ENCODE data around the gene OR6C2.
"Not testable (repeated sequence)": the region's sequence is repeated elsewhere in the genome, so short reads cannot be mapped to it uniquely, and the experiment has no call there.

Gene OR6C2

DNA sequence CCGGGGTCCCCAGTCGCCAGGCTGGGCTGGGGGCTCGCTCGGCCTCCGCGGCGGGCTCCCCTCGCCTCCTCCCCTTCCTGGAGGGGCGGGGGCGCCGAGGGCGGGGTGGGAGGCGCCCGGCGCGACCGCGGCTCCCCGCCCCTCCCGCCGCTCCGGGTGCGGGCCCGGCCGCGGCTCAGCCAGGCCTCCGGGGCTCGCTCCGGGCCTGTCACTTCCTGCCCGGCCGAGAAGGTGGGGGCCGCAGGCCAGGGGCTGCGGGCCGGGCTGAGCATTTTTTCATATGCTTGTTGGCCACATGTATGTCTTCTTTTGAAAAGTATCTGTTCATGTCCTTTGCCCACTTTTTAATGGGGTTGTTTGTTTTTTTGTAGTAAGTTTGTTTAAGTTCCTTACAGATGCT is 29.0 kb upstream of the OR6C2 start:
- not testable (repeated sequence) for H3K9me3 ChIP-seq (ENCODE audit: insufficient read depth, low read depth, low read length); DNase-seq; H3K27ac ChIP-seq (ENCODE audit: low read depth, low read length); H2BK5ac ChIP-seq (ENCODE audit: low read depth, low read length, poor library complexity); H3K23ac ChIP-seq (ENCODE audit: low read length); H3K4ac ChIP-seq (ENCODE audit: low read depth, low read length); H3K79me1 ChIP-seq (ENCODE audit: low read length); H3K4me3 ChIP-seq (ENCODE audit: low read depth, low read length); H4K91ac ChIP-seq (ENCODE audit: low read depth, low read length); H2BK120ac ChIP-seq (ENCODE audit: insufficient read depth, low read length, poor library complexity); H2BK12ac ChIP-seq (ENCODE audit: low read length); H3K4me1 ChIP-seq (ENCODE audit: control insufficient read depth in 1 of 2, insufficient read depth in 2 of 2, low read length in 2 of 2); H3K36me3 ChIP-seq (ENCODE audit: control insufficient read depth in 1 of 2, insufficient read depth in 2 of 2, low read length in 2 of 2); H3K18ac ChIP-seq (ENCODE audit: low read length); H3K79me2 ChIP-seq (ENCODE audit: control insufficient read depth, insufficient read depth, low read length, poor library complexity); H4K12ac ChIP-seq (ENCODE audit: low read depth, low read length); H2AFZ ChIP-seq (ENCODE audit: insufficient read depth, low read length, poor library complexity); H4K8ac ChIP-seq (ENCODE audit: low read depth, low read length); H3K4me2 ChIP-seq (ENCODE audit: low read length); H3K14ac ChIP-seq (ENCODE audit: low read length); H3K9ac ChIP-seq (ENCODE audit: low read length); H3K27me3 ChIP-seq (ENCODE audit: insufficient read depth, low read length); H2AK5ac ChIP-seq (ENCODE audit: low read length)
- no CpG with 5 or more reads among the region's 34 CpGs for WGBS (ENCODE audit: extremely low coverage, insufficient coverage, insufficient read length)

DNA sequence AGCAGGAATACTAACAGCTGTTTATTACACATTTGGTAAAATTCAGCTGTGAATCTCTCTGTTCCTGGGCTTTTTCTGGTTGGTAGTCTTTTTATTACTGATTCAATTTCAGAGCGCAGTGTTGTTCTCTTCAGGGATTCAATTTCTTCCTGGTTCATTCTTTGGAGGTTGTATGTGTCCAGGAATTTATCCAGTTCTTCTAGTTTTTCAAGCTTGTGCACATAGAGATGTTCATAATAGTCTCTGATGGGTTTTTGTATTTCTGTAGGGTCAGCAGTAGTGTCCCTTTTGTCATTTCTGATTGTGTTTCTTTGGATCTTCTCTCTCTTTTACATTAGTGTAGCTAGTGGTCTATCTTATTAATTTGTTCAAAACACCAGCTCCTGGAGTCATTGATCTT is 26.9 kb upstream of the OR6C2 start:
- Histone ChIP-seq H3K4me3 (ENCODE audit: low read depth, low read length) (no peak overlapping the region), H3K9me3 (ENCODE audit: insufficient read depth, low read depth, low read length) (no peaks in the 10 kb centered on the region), H3K14ac (ENCODE audit: low read length) (no peak overlapping the region), H2BK12ac (ENCODE audit: low read length) (no peak overlapping the region), H4K8ac (ENCODE audit: low read depth, low read length) (no peak overlapping the region), H4K91ac (ENCODE audit: low read depth, low read length) (no peak overlapping the region), H3K36me3 (ENCODE audit: control insufficient read depth in 1 of 2, insufficient read depth in 2 of 2, low read length in 2 of 2) (no peaks in the 10 kb centered on the region), H4K12ac (ENCODE audit: low read depth, low read length) (no peak overlapping the region), H3K18ac (ENCODE audit: low read length) (no peak overlapping the region), H2BK5ac (ENCODE audit: low read depth, low read length, poor library complexity) (no peak overlapping the region), H3K4me1 (ENCODE audit: control insufficient read depth in 1 of 2, insufficient read depth in 2 of 2, low read length in 2 of 2) (peaks cover 3 to 4% of the 10 kb centered on the region in 2 experiments), H2AK5ac (ENCODE audit: low read length) (no peak overlapping the region), H3K23ac (ENCODE audit: low read length) (no peak overlapping the region), H3K79me2 (ENCODE audit: control insufficient read depth, insufficient read depth, low read length, poor library complexity) (no peaks in the 10 kb centered on the region), H3K4me2 (ENCODE audit: low read length) (no peak overlapping the region), H2AFZ (ENCODE audit: insufficient read depth, low read length, poor library complexity) (no peak overlapping the region), H3K27me3 (ENCODE audit: insufficient read depth, low read length) (no peaks in the 10 kb centered on the region), H3K9ac (ENCODE audit: low read length) (no peak overlapping the region), H3K4ac (ENCODE audit: low read depth, low read length) (no peak overlapping the region), H3K27ac (ENCODE audit: low read depth, low read length) (no peak overlapping the region), H3K79me1 (ENCODE audit: low read length) (no peaks in the 10 kb centered on the region), H2BK120ac (ENCODE audit: insufficient read depth, low read length, poor library complexity) (no peak overlapping the region)
- no CpG with 5 or more reads among the region's 1 CpG for WGBS (ENCODE audit: extremely low coverage, insufficient coverage, insufficient read length)
- peak in 1 of 2 donors; percentile 87 for DNase-seq

DNA sequence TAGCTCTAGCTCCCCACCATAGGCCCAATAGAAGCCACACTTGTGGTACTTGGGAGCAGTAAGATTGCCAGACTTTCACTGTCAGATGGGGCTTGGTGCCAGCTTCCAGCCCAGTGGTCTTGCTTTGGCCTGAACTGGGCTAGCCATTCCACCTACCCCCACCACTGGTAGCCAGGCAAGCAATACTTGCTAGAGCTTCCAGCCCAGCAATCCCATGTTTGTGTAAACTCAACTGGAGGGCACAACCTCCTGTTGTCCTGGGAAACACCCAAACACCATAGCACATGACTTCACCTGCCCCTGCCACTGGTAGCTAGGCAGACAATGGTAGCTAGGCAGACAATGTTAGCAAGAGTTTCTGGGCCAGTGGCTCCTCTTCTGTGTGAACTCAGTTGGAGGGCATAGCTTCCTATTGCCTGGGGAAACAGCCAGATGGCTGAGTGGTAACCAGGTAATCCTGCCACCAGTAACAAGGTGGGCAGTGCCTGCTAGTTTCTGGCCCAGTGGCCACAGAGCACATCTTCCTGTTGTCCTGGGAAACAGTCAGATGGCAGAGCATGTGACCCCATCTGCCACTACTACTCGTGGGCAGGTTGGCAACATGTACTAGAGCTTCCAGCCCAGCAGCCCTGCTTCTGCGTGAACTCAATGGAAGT is 23.4 kb upstream of the OR6C2 start:
- no peak overlapping the region for H4K12ac ChIP-seq (ENCODE audit: low read depth, low read length)
- H2BK12ac ChIP-seq (ENCODE audit: low read length) = no peak overlapping the region
- H3K4ac ChIP-seq (ENCODE audit: low read depth, low read length) = no peak overlapping the region
- H3K79me1 ChIP-seq (ENCODE audit: low read length) = no peaks in the 10 kb centered on the region
- no peak overlapping the region for H3K4me2 ChIP-seq (ENCODE audit: low read length)
- no peaks in the 10 kb centered on the region for H3K27me3 ChIP-seq (ENCODE audit: insufficient read depth, low read length)
- H3K36me3 ChIP-seq (ENCODE audit: control insufficient read depth in 1 of 2, insufficient read depth in 2 of 2, low read length in 2 of 2) = no peaks in the 10 kb centered on the region
- no CpG with 5 or more reads among the region's 2 CpGs for WGBS (ENCODE audit: extremely low coverage, insufficient coverage, insufficient read length)
- no peak for DNase-seq
- no peak overlapping the region for H4K91ac ChIP-seq (ENCODE audit: low read depth, low read length)
- H2AFZ ChIP-seq (ENCODE audit: insufficient read depth, low read length, poor library complexity) = no peak overlapping the region
- H2BK5ac ChIP-seq (ENCODE audit: low read depth, low read length, poor library complexity) = no peak overlapping the region
- no peak overlapping the region for H2BK120ac ChIP-seq (ENCODE audit: insufficient read depth, low read length, poor library complexity)
- no peak overlapping the region for H3K23ac ChIP-seq (ENCODE audit: low read length)
- H3K27ac ChIP-seq (ENCODE audit: low read depth, low read length) = no peak overlapping the region
- peak overlapping the region; percentile 30 for H3K4me3 ChIP-seq (ENCODE audit: low read depth, low read length)
- H3K14ac ChIP-seq (ENCODE audit: low read length) = no peak overlapping the region
- H3K9ac ChIP-seq (ENCODE audit: low read length) = no peak overlapping the region
- no peaks in the 10 kb centered on the region for H3K79me2 ChIP-seq (ENCODE audit: control insufficient read depth, insufficient read depth, low read length, poor library complexity)
- H3K4me1 ChIP-seq (ENCODE audit: control insufficient read depth in 1 of 2, insufficient read depth in 2 of 2, low read length in 2 of 2) = no peaks in the 10 kb centered on the region
- H3K18ac ChIP-seq (ENCODE audit: low read length) = no peak overlapping the region
- H2AK5ac ChIP-seq (ENCODE audit: low read length) = no peak overlapping the region
- H4K8ac ChIP-seq (ENCODE audit: low read depth, low read length) = no peak overlapping the region
- no peaks in the 10 kb centered on the region for H3K9me3 ChIP-seq (ENCODE audit: insufficient read depth, low read depth, low read length)

DNA sequence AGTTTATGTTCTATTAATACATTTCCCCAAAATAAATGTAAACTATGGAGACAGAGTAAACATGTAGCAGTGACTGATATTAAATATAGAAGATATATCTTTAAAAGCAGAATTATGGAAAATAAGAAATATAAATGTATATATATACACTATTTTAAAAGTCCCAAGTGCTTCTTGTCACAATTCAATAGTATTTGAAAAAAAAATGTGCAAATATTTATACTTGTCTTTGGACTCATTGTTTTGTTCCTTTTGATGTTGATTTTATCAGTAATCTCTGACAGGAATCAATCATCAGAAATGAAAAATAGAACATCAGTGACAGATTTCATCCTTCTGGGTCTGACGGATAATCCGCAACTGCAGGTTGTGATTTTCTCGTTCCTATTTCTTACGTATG is 17.9 kb upstream of the OR6C2 start, which contains the start of gene OR6C76:
TSS of gene OR6C76 (plus strand) at position 301 of the 400 bp plus-strand sequence. CDS start at position 301, 0 bp downstream.
- no peak within 1 kb of the TSS for H2BK120ac ChIP-seq (ENCODE audit: insufficient read depth, low read length, poor library complexity)
- H3K4me2 ChIP-seq (ENCODE audit: low read length) = no peak within 1 kb of the TSS
- no peaks in the 10 kb centered on the region for H3K79me2 ChIP-seq (ENCODE audit: control insufficient read depth, insufficient read depth, low read length, poor library complexity)
- H3K27me3 ChIP-seq (ENCODE audit: insufficient read depth, low read length) = no peaks in the 10 kb centered on the region
- DNase-seq = no peak
- H2BK5ac ChIP-seq (ENCODE audit: low read depth, low read length, poor library complexity) = no peak within 1 kb of the TSS
- H3K9me3 ChIP-seq (ENCODE audit: insufficient read depth, low read depth, low read length) = no peaks in the 10 kb centered on the region
- no CpG with 5 or more reads among the region's 4 CpGs for WGBS (ENCODE audit: extremely low coverage, insufficient coverage, insufficient read length)
- no peak within 1 kb of the TSS for H2AFZ ChIP-seq (ENCODE audit: insufficient read depth, low read length, poor library complexity)
- H3K36me3 ChIP-seq (ENCODE audit: control insufficient read depth in 1 of 2, insufficient read depth in 2 of 2, low read length in 2 of 2) = no peaks in the 10 kb centered on the region
- no peak within 1 kb of the TSS for H3K27ac ChIP-seq (ENCODE audit: low read depth, low read length)
- H3K4ac ChIP-seq (ENCODE audit: low read depth, low read length) = no peak within 1 kb of the TSS
- H3K18ac ChIP-seq (ENCODE audit: low read length) = no peak within 1 kb of the TSS
- H3K14ac ChIP-seq (ENCODE audit: low read length) = no peak within 1 kb of the TSS
- H3K4me3 ChIP-seq (ENCODE audit: low read depth, low read length) = no peak within 1 kb of the TSS
- no peak within 1 kb of the TSS for H4K91ac ChIP-seq (ENCODE audit: low read depth, low read length)
- no peak within 1 kb of the TSS for H2AK5ac ChIP-seq (ENCODE audit: low read length)
- no peak within 1 kb of the TSS for H3K9ac ChIP-seq (ENCODE audit: low read length)
- no peak within 1 kb of the TSS for H4K8ac ChIP-seq (ENCODE audit: low read depth, low read length)
- no peak within 1 kb of the TSS for H4K12ac ChIP-seq (ENCODE audit: low read depth, low read length)
- H3K79me1 ChIP-seq (ENCODE audit: low read length) = no peaks in the 10 kb centered on the region
- no peak within 1 kb of the TSS for H3K23ac ChIP-seq (ENCODE audit: low read length)
- no peak within 1 kb of the TSS for H2BK12ac ChIP-seq (ENCODE audit: low read length)
- no peaks in the 10 kb centered on the region for H3K4me1 ChIP-seq (ENCODE audit: control insufficient read depth in 1 of 2, insufficient read depth in 2 of 2, low read length in 2 of 2)
